DOHH2 (cell line): ENCODE results near the gene SLC35F4.

Source experiments
- CTCF ChIP-seq: fragments of 200-600 bp; sonication (generic); IDR thresholded peaks from one replicate; pipeline ENCODE4 v1.5.1; 2014; ENCODE audit warnings: antibody characterized with exemption, mild to moderate bottlenecking, low read depth, low read length; ENCODE audit not compliant: poor library complexity, severe bottlenecking
- EZH2phosphoT487 ChIP-seq: fragments of 200-600 bp; sonication (generic); IDR thresholded peaks from 2 replicates; pipeline ENCODE4 v1.6.1; 2017; ENCODE audit warnings: borderline replicate concordance, mild to moderate bottlenecking, antibody characterized with exemption, low read length, moderate library complexity, mixed read lengths

- no peak for TF ChIP-seq CTCF
- no peak for TF ChIP-seq EZH2phosphoT487
Observed at GRCh38 chr14:57847706-57848105, 18.2 kb downstream of the SLC35F4 start.
